H1 (cell line): Measurements from ENCODE around the gene SEZ6L. TPM values are rescaled to one million over a fixed set of nuclear protein-coding genes. Genes with fewer than 3 reads are reported as not detected.

Experiments
- CTCF ChIA-PET: fragments of 300-600 bp; sonication (Branson Sonifier 250); formaldehyde crosslinking; loops from one replicate; lab custom pipeline; 2021; ENCODE audit not compliant: partially characterized antibody; lab: Charles Lee
- POLR2A ChIA-PET: fragments of 300-600 bp; sonication (Branson Sonifier 250); formaldehyde crosslinking; loops from one replicate; lab custom pipeline; 2021; ENCODE audit warnings: inconsistent platforms; ENCODE audit not compliant: partially characterized antibody; lab: Charles Lee
- DNase-seq, 2 experiments: peaks; one replicate each; pipeline versions ENCODE4 v3.0.0 to v3.0.0-alpha.2; 2010 to 2022; ENCODE audit warnings: low spot score in 2 of 2, low read depth in 1 of 2, mixed read lengths in 1 of 2
- FAIRE-seq: peaks from 2 replicates; lab custom pipeline; 2011; peaks lifted over from hg19 to GRCh38; lab: Jason Lieb, UNC
- H2AFZ ChIP-seq: 2 replicates; pipeline ENCODE4 v1.8.1; 2012; ENCODE audit warnings: low read length, inconsistent platforms
- H2AK5ac ChIP-seq: 2 replicates; pipeline ENCODE4 v1.6.1; 2013; ENCODE audit warnings: low read depth, low read length
- H2BK120ac ChIP-seq: replicated peaks from 2 replicates; pipeline ENCODE3; 2013; ENCODE audit warnings: low read depth, low read length, inconsistent platforms
- H2BK12ac ChIP-seq: 2 replicates; pipeline ENCODE4 v1.6.1; 2013; ENCODE audit warnings: low read depth, low read length
- H2BK15ac ChIP-seq: 2 replicates; pipeline ENCODE4 v1.6.1; 2013; ENCODE audit warnings: low read length
- H2BK20ac ChIP-seq: 2 replicates; pipeline ENCODE4 v1.6.1; 2013; ENCODE audit warnings: low read length
- H2BK5ac ChIP-seq: 2 replicates; pipeline ENCODE4 v1.6.1; 2013; ENCODE audit warnings: low read depth, low read length
- H3K14ac ChIP-seq: 2 replicates; pipeline ENCODE4 v1.6.1; 2013; ENCODE audit warnings: inconsistent platforms; ENCODE audit not compliant: insufficient read length
- H3K18ac ChIP-seq: 2 replicates; pipeline ENCODE4 v1.6.1; 2013; ENCODE audit warnings: low read length; ENCODE audit errors: extremely low read depth
- H3K23ac ChIP-seq: 2 replicates; pipeline ENCODE4 v1.6.1; 2013; ENCODE audit warnings: inconsistent platforms; ENCODE audit not compliant: insufficient read length
- H3K23me2 ChIP-seq: 2 replicates; pipeline ENCODE4 v1.6.1; 2013; ENCODE audit warnings: low read depth, low read length
- H3K27ac ChIP-seq: 2 replicates; pipeline ENCODE4 v1.6.1; 2011; ENCODE audit warnings: low read depth, low read length, inconsistent platforms
- H3K27me3 ChIP-seq, 4 experiments: replicated peaks in 1 of 4; 1 replicate in 1 of 4; 2 replicates in 3 of 4; pipeline versions ENCODE4 v1.6.1 to v1.8.1; 2011 to 2013; ENCODE audit warnings: low read length in 3 of 4, mild to moderate bottlenecking in 3 of 4, inconsistent platforms in 2 of 4, mixed read lengths in 2 of 4, moderate library complexity in 1 of 4; ENCODE audit not compliant: control insufficient read depth in 3 of 4, insufficient read depth in 3 of 4; ENCODE audit errors: extremely low read depth in 1 of 4
- H3K36me3 ChIP-seq, 4 experiments: 2 replicates each; pipeline versions ENCODE4 v1.6.1 to v1.8.1; 2011 to 2013; ENCODE audit warnings: mild to moderate bottlenecking in 4 of 4, low read length in 3 of 4, moderate library complexity in 2 of 4, control low read depth in 1 of 4, inconsistent platforms in 1 of 4; ENCODE audit not compliant: insufficient read depth in 4 of 4, control insufficient read depth in 2 of 4
- H3K4ac ChIP-seq: replicated peaks from 2 replicates; pipeline ENCODE3; 2013; ENCODE audit warnings: low read length, low read depth, mixed read lengths, inconsistent platforms; ENCODE audit not compliant: insufficient read length
- H3K4me1 ChIP-seq, 4 experiments: replicated peaks in 1 of 4; 1 replicate in 1 of 4; 2 replicates in 3 of 4; pipeline versions ENCODE4 v1.6.1 to v1.8.1; 2011 to 2013; ENCODE audit warnings: low read length in 3 of 4, inconsistent platforms in 2 of 4, mixed read lengths in 1 of 4; ENCODE audit not compliant: insufficient read depth in 4 of 4, control insufficient read depth in 3 of 4
- H3K4me2 ChIP-seq, 2 experiments: 2 replicates each; pipeline versions ENCODE4 v1.6.1 to v1.8.1; 2011 to 2013; ENCODE audit warnings: low read depth in 2 of 2, low read length in 2 of 2, control low read depth in 1 of 2, inconsistent platforms in 1 of 2, mild to moderate bottlenecking in 1 of 2; ENCODE audit not compliant: insufficient read depth in 1 of 2
- H3K4me3 ChIP-seq, 4 experiments: fragments of 200-600, 300-600 bp in 1 of 4; sonication (generic), shearing (Covaris generic), sonication (Bioruptor Twin) in 1 of 4; 2 replicates each; pipeline versions ENCODE4 v1.5.1 to v1.8.1; 2011 to 2016; ENCODE audit warnings: low read length in 4 of 4, low read depth in 3 of 4, control low read depth in 2 of 4, inconsistent platforms in 2 of 4, mild to moderate bottlenecking in 2 of 4, mixed read lengths in 1 of 4, moderate library complexity in 1 of 4; ENCODE audit not compliant: insufficient read depth in 2 of 4; ENCODE audit errors: extremely low read depth in 1 of 4
- H3K56ac ChIP-seq: replicated peaks from 2 replicates; pipeline ENCODE3; 2013; ENCODE audit warnings: low read depth, mild to moderate bottlenecking, mixed read lengths, low read length, inconsistent platforms; ENCODE audit not compliant: insufficient read length
- H3K79me1 ChIP-seq: 2 replicates; pipeline ENCODE4 v1.6.1; 2013; ENCODE audit warnings: low read depth, low read length, control low read depth
- H3K79me2 ChIP-seq, 2 experiments: 2 replicates each; pipeline versions ENCODE4 v1.6.1 to v1.8.1; 2012 to 2013; ENCODE audit warnings: low read length in 2 of 2, mild to moderate bottlenecking in 2 of 2, inconsistent platforms in 1 of 2; ENCODE audit not compliant: insufficient read depth in 2 of 2, control insufficient read depth in 1 of 2
- H3K9ac ChIP-seq, 4 experiments: replicated peaks in 1 of 4; 1 replicate in 1 of 4; 2 replicates in 3 of 4; pipeline versions ENCODE4 v1.6.1 to v1.8.1; 2011 to 2013; ENCODE audit warnings: low read depth in 3 of 4, low read length in 3 of 4, control low read depth in 2 of 4, mild to moderate bottlenecking in 2 of 4, moderate library complexity in 2 of 4, inconsistent platforms in 1 of 4; ENCODE audit errors: extremely low read depth in 1 of 4
- H3K9me3 ChIP-seq, 2 experiments: 2 replicates each; pipeline versions ENCODE4 v1.6.1 to v1.8.1; 2012 to 2013; ENCODE audit warnings: mild to moderate bottlenecking in 2 of 2, moderate library complexity in 2 of 2, control low read depth in 1 of 2, inconsistent platforms in 1 of 2, low read depth in 1 of 2, low read length in 1 of 2, mixed read lengths in 1 of 2; ENCODE audit not compliant: insufficient read depth in 2 of 2
- H4K20me1 ChIP-seq, 2 experiments: replicated peaks in 1 of 2; 2 replicates each; pipeline versions ENCODE3 to v1.8.1; 2011 to 2013; ENCODE audit warnings: inconsistent platforms in 2 of 2, low read length in 2 of 2, mild to moderate bottlenecking in 1 of 2; ENCODE audit not compliant: insufficient read depth in 2 of 2, control insufficient read depth in 1 of 2
- H4K5ac ChIP-seq: 2 replicates; pipeline ENCODE4 v1.6.1; 2013; ENCODE audit warnings: low read length, low read depth, mixed read lengths, inconsistent platforms; ENCODE audit not compliant: insufficient read length
- H4K8ac ChIP-seq: 2 replicates; pipeline ENCODE4 v1.8.0; 2013; ENCODE audit warnings: mild to moderate bottlenecking, moderate library complexity, low read length, inconsistent platforms; ENCODE audit not compliant: insufficient read depth; ENCODE audit errors: extremely low read depth
- H4K91ac ChIP-seq: replicated peaks from 2 replicates; pipeline ENCODE3; 2013; ENCODE audit warnings: low read length, mixed read lengths, inconsistent platforms; ENCODE audit not compliant: insufficient read length
- ATF2 ChIP-seq: IDR thresholded peaks from 2 replicates; pipeline ENCODE4 v1.6.1; 2012; ENCODE audit warnings: low read length, inconsistent platforms
- BCL11A ChIP-seq, 2 experiments: IDR thresholded peaks; one replicate each; pipeline ENCODE4 v1.6.1; 2011; ENCODE audit warnings: low read depth in 2 of 2, low read length in 2 of 2, mild to moderate bottlenecking in 2 of 2
- SIN3A ChIP-seq, 2 experiments: IDR thresholded peaks in 1 of 2; conservative IDR thresholded peaks in 1 of 2; 2 replicates each; pipeline ENCODE4 v1.6.1; 2011 to 2012; ENCODE audit warnings: low read length in 2 of 2, improper control_type of control experiment in 1 of 2, low read depth in 1 of 2, mild to moderate bottlenecking in 1 of 2
- SIX5 ChIP-seq: IDR thresholded peaks from 2 replicates; pipeline ENCODE4 v1.6.1; 2011; ENCODE audit warnings: mild to moderate bottlenecking, low read depth, low read length
- YY1 ChIP-seq: IDR thresholded peaks from 2 replicates; pipeline ENCODE4 v1.6.1; 2011; ENCODE audit warnings: low read depth, mild to moderate bottlenecking, low read length
- WGBS, 2 experiments: shearing (Covaris generic) in 1 of 2; methylation state at CpG; one replicate each; pipeline versions ENCODE4 v1.1.6 to v1.1.7; 2013 to 2015; ENCODE audit warnings: low lambda C conversion rate in 2 of 2, mixed read lengths in 2 of 2, inconsistent platforms in 1 of 2, low coverage in 1 of 2, missing lambda C conversion rate in 1 of 2; ENCODE audit not compliant: insufficient replicate concordance in 2 of 2, insufficient coverage in 1 of 2, insufficient read length in 1 of 2; ENCODE audit errors: extremely low coverage in 1 of 2, missing lambda C conversion rate in 1 of 2; 5-methylcytosine and 5-hydroxymethylcytosine counted together
- polyA plus RNA-seq, 7 experiments: library from polyadenylated mRNA; depleted of rRNA in 3 of 7; stranded (reverse) in 5 of 7; unstranded in 2 of 7; fragments of >200 nt in 5 of 7; fragments of 200-250 nt in 2 of 7; gene quantifications; 1 replicate in 5 of 7; 2 replicates in 1 of 7; 4 replicates in 1 of 7; pipeline versions ENCODE4 v1.2.1 to v1.2.3, GENCODE V29; 2011 to 2013; ENCODE audit warnings: missing spikeins in 2 of 7, mixed read lengths in 2 of 7
- total RNA-seq: library from RNA; stranded (reverse); fragmentation: NEBNext Ultra II Directional; extraction: Animal tissue kit (Norgen Biotek cat#: 25700); gene quantifications from 2 replicates; pipeline ENCODE4 v1.2.1, GENCODE V29; 2021
- TF ChIP-seq, protein P1 (sequence below): IDR thresholded peaks from 2 replicates; pipeline ENCODE4 v1.6.1; 2011; ENCODE audit warnings: low read depth, mild to moderate bottlenecking, low read length; ENCODE audit not compliant: insufficient read depth

The SEZ6L gene
- total and polyA plus RNA-seq, 2 of the 8 experiments (the other 6 are each of a cell fraction or from before 2014, with no cell fraction given) = 0.06 to 0.33 TPM

DNA sequence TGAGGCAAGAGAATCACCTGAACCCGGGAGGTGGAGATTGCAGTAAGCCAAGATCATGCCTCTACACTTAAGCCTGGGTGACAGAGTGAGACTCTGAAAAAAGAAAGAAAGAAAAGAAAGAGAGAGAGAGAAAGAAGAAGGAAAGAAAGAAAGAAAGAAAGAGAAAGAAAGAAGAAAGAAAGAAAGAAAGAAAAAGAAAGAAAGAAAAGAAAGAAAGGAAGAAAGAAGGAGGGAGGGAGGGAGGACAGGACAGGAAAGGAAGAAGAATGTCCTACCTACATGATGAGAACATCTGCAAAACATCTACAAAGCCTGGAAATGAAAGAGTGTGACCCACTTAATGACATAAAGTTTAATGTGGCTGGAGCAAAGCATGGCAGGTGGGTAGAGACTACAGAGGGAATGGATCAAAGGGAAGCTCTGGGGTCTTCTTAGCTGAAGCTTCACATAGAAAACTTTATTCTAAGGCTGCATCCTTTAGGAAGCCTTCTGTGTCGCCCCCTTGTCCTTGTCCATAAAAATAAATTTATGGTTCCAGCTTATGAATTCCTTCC, 147.5 kb downstream of the SEZ6L start:
- H3K79me1 ChIP-seq = no peaks in the 10 kb centered on the region
- no peak overlapping the region for H2AFZ ChIP-seq
- H4K5ac ChIP-seq = no peak overlapping the region
- H2BK120ac ChIP-seq = no peak overlapping the region
- no peaks in the 10 kb centered on the region for H3K79me2 ChIP-seq
- no peak for DNase-seq
- H3K14ac ChIP-seq = no peak overlapping the region
- H2BK5ac ChIP-seq = no peak overlapping the region
- H3K23me2 ChIP-seq = peaks cover 1% of the 10 kb centered on the region; the same call in 1 of the 2 replicates
- H2BK20ac ChIP-seq = no peak overlapping the region
- H3K36me3 ChIP-seq = no peaks in the 10 kb centered on the region
- no peak overlapping the region for H3K9ac ChIP-seq
- no peak overlapping the region for H2AK5ac ChIP-seq
- no peak overlapping the region for H2BK12ac ChIP-seq
- H3K4ac ChIP-seq = no peak overlapping the region
- ChIA-PET CTCF (interaction anchor here (3.7 to 19.8 kb wide), 2 partner anchors 15 to 146 kb away, joined by 15 to 246 read pairs; partner anchors contain the start of gene SEZ6L), POLR2A (no interaction called here)
- no peak for FAIRE-seq
- no peaks in the 10 kb centered on the region for H3K9me3 ChIP-seq
- H3K27ac ChIP-seq = no peak overlapping the region
- WGBS, 2 experiments = 90% methylated on average over 2 of the region's 2 CpGs; no CpG with 5 or more reads in 1 of the 2 experiments
- no peak overlapping the region for H4K91ac ChIP-seq
- H4K8ac ChIP-seq = no peak overlapping the region
- no peak overlapping the region for H3K18ac ChIP-seq
- H3K4me3 ChIP-seq = no peak overlapping the region
- H2BK15ac ChIP-seq = no peak overlapping the region
- H3K27me3 ChIP-seq = no peaks in the 10 kb centered on the region
- H3K4me2 ChIP-seq = no peak overlapping the region
- no peaks in the 10 kb centered on the region for H3K4me1 ChIP-seq
- H3K56ac ChIP-seq = no peak overlapping the region
- H3K23ac ChIP-seq = no peak overlapping the region
- no peaks in the 10 kb centered on the region for H4K20me1 ChIP-seq
- TF ChIP-seq ATF2 = no peak
- TF ChIP-seq SIX5 = no peak
- TF ChIP-seq YY1 = no peak
- TF ChIP-seq BCL11A (IDR thresholded peaks at IDR 0.05; ENCODE audit: low read depth in 2 of 2, low read length in 2 of 2) = no peak
- TF ChIP-seq, protein P1, sequence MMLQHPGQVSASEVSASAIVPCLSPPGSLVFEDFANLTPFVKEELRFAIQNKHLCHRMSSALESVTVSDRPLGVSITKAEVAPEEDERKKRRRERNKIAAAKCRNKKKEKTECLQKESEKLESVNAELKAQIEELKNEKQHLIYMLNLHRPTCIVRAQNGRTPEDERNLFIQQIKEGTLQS = no peak
- no peak for TF ChIP-seq SIN3A (conservative IDR thresholded peaks at IDR 0.05 in 1 of 2, IDR thresholded peaks at IDR 0.05 in 1 of 2; ENCODE audit: low read depth in 1 of 2, low read length in 2 of 2)
